Activated T-helper 2 cell treated with anti-CD3 and anti-CD28 coated beads, Interferon-gamma antibody, Interleukin-2, Interleukin-4, amounts not matched to agents 10 μg/mL and 5 μg/mL and 100 μg/mL, durations not matched to agents 14 hours and 24 hours and 36 hours (primary cell): ENCODE measurements around the gene SLC16A9. TPM values are rescaled to one million over a fixed set of nuclear protein-coding genes. Genes with fewer than 3 reads are reported as not detected.

Source experiments
- DNase-seq: peaks from one replicate; pipeline ENCODE4 v3.0.0; 2021; ENCODE audit warnings: low spot score
- H3K27ac Mint-ChIP-seq: one replicate; pipeline ENCODE4 v1.8.0; 2021; ENCODE audit warnings: mixed read lengths
- H3K27me3 Mint-ChIP-seq: one replicate; pipeline ENCODE4 v1.8.0; 2021; ENCODE audit warnings: low read depth, mixed read lengths
- H3K36me3 Mint-ChIP-seq: one replicate; pipeline ENCODE4 v1.8.0; 2021; ENCODE audit warnings: low read depth, mixed read lengths
- H3K4me1 Mint-ChIP-seq: one replicate; pipeline ENCODE4 v1.8.0; 2021; ENCODE audit warnings: low read depth, mixed read lengths
- H3K4me3 Mint-ChIP-seq: one replicate; pipeline ENCODE4 v1.8.0; 2021; ENCODE audit warnings: low read depth, mild to moderate bottlenecking, moderate library complexity, mixed read lengths
- H3K9me3 Mint-ChIP-seq: one replicate; pipeline ENCODE4 v1.8.0; 2021; ENCODE audit warnings: mixed read lengths
- intact Hi-C: fragments of 100-400 bp; cut with micrococcal nuclease; formaldehyde crosslinking; loops from one replicate; pipeline ENCODE4 v1.15.1; 2023
- total RNA-seq: library from RNA; stranded (reverse); gene quantifications from 2 replicates; pipeline ENCODE4 v1.2.3, GENCODE V29; 2022

Gene SLC16A9
- total RNA-seq, 1 donor from 2014 or later, result 1.9 TPM

DNA sequence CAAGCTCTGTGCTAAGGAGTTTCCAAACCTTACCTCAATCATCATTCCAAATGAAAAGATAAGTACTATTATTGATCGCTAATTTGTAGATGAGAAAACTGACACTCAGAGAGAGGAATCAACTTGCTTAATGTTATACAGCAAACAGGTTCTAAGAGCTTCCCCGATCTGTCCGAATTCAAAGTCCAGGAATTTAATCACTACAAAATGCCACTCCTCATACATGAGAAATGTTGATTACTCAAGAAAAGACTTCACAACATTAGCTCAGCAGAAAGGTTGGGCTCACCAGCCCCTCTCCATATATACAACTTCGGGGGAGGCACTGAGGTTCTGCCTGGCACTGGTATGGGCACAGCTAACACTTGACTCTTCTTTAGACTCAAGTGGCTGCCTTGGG lies 80.7 kb downstream of the SLC16A9 start:
- H3K4me3 Mint-ChIP-seq, result no peak overlapping the region
- no peaks in the 10 kb centered on the region for H3K9me3 Mint-ChIP-seq
- DNase-seq, result no peak
- H3K27ac Mint-ChIP-seq, result no peak overlapping the region
- intact Hi-C loops, result loop anchor here (5.0 to 10.0 kb wide), 2 partner anchors 278 to 816 kb away; partner anchors contain the start of gene CCDC6
- H3K36me3 Mint-ChIP-seq, result no peaks in the 10 kb centered on the region
- peaks cover 3% of the 10 kb centered on the region for H3K4me1 Mint-ChIP-seq
- H3K27me3 Mint-ChIP-seq, result peaks cover 32% of the 10 kb centered on the region

DNA sequence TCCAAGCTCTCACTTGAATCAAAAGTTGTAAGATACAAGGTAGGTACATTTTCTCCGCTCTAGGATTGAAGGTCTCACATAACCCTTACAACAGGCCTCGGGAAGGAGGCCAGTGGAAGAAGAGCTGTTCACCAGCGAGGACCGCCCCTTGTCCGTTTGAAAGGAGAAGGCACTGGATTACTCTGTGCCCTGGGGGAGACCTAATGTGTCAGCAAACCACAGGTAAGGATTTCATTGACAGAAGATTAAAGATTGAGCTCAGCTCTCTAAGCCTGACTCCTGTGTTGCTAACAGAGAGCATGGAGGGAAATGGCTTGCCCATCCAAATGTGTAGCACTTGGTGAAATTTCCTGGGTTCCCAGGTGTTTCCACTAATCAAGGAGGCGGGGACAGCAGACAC lies 81.2 kb downstream of the SLC16A9 start:
- no peak for DNase-seq
- no peak overlapping the region for H3K4me3 Mint-ChIP-seq
- intact Hi-C loops, result loop anchor here (5.0 to 10.0 kb wide), 2 partner anchors 279 to 816 kb away; partner anchors contain the start of gene CCDC6
- peaks cover 32% of the 10 kb centered on the region for H3K27me3 Mint-ChIP-seq
- H3K36me3 Mint-ChIP-seq, result no peaks in the 10 kb centered on the region
- no peak overlapping the region for H3K27ac Mint-ChIP-seq
- no peaks in the 10 kb centered on the region for H3K9me3 Mint-ChIP-seq
- peaks cover 3% of the 10 kb centered on the region for H3K4me1 Mint-ChIP-seq

DNA sequence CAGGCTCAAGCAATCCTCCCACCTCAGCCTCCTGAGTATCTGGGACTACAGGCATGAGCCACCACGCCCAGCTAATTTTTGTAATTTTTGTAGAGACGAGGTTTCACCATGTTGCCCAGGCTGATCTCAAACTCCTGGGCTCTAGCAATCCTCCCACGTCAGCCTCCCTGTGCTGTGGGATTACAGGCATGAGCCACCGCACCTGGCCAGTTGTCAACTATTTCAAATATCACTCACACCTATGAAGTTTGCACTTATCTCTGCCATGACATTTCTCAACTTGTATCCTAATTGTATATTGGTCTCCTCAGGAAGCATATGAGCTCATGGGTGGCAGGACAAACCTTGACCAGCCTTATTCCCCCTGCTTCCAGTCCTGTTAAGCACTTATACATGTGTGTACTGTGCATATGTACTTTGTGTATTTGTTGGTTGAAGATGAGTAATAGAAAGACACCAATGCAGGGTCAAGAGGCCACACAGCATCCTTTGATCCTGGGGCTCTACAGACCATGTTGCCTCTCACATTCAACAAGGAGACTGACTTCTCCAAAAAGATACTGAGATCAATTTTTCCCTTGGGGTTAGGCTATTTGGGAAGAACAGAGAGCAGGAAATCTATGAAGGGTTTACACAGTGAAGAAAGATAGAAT lies 82.2 kb downstream of the SLC16A9 start:
- Mint-ChIP-seq H3K27me3 (peaks cover 25% of the 10 kb centered on the region), H3K4me3 (no peak overlapping the region), H3K27ac (no peak overlapping the region), H3K9me3 (no peaks in the 10 kb centered on the region), H3K4me1 (peaks cover 3% of the 10 kb centered on the region), H3K36me3 (no peaks in the 10 kb centered on the region)
- no peak for DNase-seq
- intact Hi-C loops, result loop anchor here (2.0 to 10.0 kb wide), 3 partner anchors 280 to 817 kb away; partner anchors contain the start of gene CCDC6

DNA sequence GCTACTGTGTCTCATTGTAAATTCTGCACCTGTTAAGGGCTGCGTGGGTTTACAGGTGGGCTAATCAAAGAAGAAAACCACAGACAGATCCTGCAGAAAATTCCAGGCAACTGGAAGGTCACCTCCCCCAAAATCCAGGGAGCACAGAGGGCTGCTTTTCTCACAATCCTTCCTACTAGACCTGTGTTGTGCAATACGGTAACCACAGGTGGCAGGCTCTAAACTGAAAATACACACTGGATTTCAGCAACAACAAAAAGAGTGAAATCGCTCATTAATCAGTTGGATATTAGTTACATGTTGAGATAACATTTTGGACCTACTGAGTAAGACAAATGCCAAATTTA lies 83.2 kb downstream of the SLC16A9 start:
- Mint-ChIP-seq H3K27ac (no peak overlapping the region), H3K4me3 (no peak overlapping the region), H3K4me1 (peaks cover 3% of the 10 kb centered on the region), H3K27me3 (peaks cover 19% of the 10 kb centered on the region), H3K36me3 (no peaks in the 10 kb centered on the region), H3K9me3 (no peaks in the 10 kb centered on the region)
- intact Hi-C loops, result loop anchor here (1.0 to 10.0 kb wide), 5 partner anchors 183 to 818 kb away; partner anchors contain the start of gene CCDC6
- no peak for DNase-seq

DNA sequence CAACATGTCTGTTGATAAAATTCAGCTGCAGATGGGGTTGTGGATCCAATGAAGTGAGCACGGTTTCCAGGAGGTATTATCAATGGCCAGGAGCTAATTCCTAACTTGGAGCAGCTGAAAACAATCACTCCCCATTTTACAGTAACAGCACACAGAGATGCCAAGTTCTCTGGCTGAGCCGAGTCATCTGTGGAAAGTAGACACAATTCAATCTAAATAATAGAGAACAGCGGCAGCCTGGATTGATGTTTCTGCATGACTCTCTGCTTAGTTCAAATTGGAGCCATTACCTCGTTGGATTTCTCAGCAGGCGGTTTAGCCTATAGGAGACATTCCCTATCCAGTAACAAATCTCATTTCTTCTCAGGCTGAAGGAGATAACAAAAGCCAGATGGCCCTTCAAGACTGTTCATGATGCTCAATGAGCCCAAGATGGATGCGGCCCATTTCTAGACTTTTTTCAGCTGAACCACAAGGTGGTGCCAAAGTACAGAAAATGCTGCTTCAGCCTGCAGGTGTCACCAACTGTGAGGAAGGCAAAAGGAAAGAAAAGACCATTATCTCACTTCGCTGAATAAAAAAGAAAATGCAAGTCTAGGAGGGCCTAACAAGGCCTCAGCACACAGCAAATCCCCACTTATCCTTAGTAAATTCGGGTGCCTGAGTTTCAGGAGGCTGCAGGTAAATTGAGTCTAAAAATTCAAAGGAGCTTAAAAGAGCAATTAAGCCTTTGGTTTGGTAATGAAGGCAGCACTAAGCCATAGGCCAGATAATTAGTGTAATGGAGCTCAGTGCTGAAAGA lies 83.7 kb downstream of the SLC16A9 start:
- no peaks in the 10 kb centered on the region for H3K36me3 Mint-ChIP-seq
- H3K27ac Mint-ChIP-seq, result no peak overlapping the region
- peaks cover 3% of the 10 kb centered on the region for H3K4me1 Mint-ChIP-seq
- intact Hi-C loops, result loop anchor here (1.0 to 10.0 kb wide), 5 partner anchors 183 to 819 kb away; partner anchors contain the start of gene CCDC6
- H3K27me3 Mint-ChIP-seq, result peaks cover 16% of the 10 kb centered on the region
- peak; percentile 31 for DNase-seq
- H3K9me3 Mint-ChIP-seq, result no peaks in the 10 kb centered on the region
- H3K4me3 Mint-ChIP-seq, result no peak overlapping the region

DNA sequence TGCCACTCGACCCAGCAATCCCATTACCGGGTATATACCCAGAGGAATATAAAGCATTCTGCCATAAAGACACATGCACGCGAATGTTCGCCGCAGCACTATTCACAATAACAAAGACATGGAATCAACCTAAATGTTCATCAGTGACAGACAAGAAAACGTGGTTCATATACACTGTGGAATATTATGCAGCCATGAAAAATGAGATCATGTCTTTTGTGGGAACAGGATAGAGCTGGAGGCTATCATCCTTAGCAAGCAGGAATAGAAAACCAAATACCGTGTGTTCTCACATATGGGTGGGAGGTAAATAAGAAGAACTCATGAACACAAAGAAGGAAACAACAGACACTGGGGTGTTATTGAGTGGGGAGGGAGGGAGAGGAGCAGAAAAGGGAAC lies 84.7 kb downstream of the SLC16A9 start:
- no peaks in the 10 kb centered on the region for H3K36me3 Mint-ChIP-seq
- intact Hi-C loops, result loop anchor here (5.0 to 10.0 kb wide), 3 partner anchors 282 to 820 kb away; partner anchors contain the start of gene CCDC6
- peaks cover 3% of the 10 kb centered on the region for H3K4me1 Mint-ChIP-seq
- peaks cover 19% of the 10 kb centered on the region for H3K27me3 Mint-ChIP-seq
- H3K9me3 Mint-ChIP-seq, result no peaks in the 10 kb centered on the region
- no peak overlapping the region for H3K27ac Mint-ChIP-seq
- H3K4me3 Mint-ChIP-seq, result no peak overlapping the region
- DNase-seq, result no peak

DNA sequence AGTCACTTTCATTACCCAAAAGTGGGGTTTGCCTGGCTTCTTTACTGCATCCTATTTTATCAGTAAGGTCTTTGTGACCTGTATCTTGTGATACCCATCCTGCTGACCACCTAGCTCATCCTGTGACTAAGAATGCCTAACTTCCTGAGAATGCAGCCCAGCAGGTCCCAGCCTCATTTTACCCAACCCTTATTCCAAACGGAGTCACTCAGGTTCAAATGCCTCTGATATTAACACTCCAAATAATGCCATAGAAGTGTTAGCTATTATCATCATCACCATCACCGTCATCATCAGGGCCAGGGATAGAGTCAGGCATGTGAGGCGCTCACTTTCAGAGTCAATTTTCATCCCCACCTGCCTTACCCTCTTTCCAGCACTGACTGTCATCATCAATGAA lies 85.5 kb downstream of the SLC16A9 start:
- no peaks in the 10 kb centered on the region for H3K36me3 Mint-ChIP-seq
- no peak overlapping the region for H3K4me3 Mint-ChIP-seq
- intact Hi-C loops, result loop anchor here (5.0 to 10.0 kb wide), 2 partner anchors 382 to 821 kb away; no protein-coding TSS in a partner anchor
- H3K27ac Mint-ChIP-seq, result no peak overlapping the region
- DNase-seq, result no peak
- peaks cover 13% of the 10 kb centered on the region for H3K27me3 Mint-ChIP-seq
- H3K9me3 Mint-ChIP-seq, result no peaks in the 10 kb centered on the region
- peaks cover 3% of the 10 kb centered on the region for H3K4me1 Mint-ChIP-seq

DNA sequence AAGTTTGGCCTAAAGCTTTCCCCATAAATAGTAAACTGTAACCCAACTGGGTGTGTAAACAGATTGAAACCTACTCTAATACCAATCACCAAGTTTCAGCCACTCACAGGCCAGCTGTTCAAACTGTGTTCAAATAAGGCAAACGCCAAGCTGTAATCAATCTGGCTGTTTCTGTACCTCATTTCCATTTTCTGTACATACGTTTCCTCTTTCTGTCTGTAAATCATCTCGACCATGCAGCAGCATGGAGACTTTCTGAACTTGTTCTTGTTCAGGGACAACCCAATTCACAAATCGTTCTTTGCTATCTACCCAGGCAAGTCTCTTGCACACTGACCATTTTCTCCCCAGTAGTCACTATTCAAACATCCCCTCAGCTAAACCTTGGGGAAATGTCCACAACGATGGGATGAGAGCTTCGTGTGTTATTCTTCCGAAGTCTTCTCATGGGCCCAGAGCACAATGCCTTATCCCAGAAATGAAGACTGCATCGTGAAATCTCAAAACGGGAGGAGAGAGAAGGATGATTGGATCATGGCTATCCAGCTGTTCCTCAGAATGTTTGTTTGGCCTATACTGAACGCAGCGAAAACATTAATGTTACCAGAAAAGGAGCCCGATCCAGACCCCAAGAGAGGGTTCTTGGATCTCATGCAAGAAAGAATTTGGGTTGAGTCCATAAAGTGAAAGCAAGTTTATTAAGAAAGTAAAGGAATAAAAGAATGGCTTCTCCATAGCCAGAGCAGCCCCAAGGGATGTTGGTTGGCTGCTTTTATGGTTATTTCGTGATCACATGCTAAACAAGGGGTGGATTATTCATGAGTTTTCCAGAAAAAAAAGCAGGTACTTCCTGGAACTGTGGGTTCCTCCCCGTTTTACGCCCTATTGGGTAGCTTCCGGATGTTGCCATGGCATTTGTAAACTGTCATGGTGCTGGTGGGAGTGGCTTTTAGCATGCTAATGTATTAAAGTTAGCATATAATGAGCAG lies 86.2 kb downstream of the SLC16A9 start:
- Mint-ChIP-seq H3K4me1 (peaks cover 3% of the 10 kb centered on the region), H3K9me3 (no peaks in the 10 kb centered on the region), H3K27ac (no peak overlapping the region), H3K4me3 (no peak overlapping the region), H3K36me3 (no peaks in the 10 kb centered on the region), H3K27me3 (peaks cover 10% of the 10 kb centered on the region)
- no peak for DNase-seq
- intact Hi-C loops, result loop anchor here (5.0 to 10.0 kb wide), 2 partner anchors 381 to 821 kb away; no protein-coding TSS in a partner anchor

DNA sequence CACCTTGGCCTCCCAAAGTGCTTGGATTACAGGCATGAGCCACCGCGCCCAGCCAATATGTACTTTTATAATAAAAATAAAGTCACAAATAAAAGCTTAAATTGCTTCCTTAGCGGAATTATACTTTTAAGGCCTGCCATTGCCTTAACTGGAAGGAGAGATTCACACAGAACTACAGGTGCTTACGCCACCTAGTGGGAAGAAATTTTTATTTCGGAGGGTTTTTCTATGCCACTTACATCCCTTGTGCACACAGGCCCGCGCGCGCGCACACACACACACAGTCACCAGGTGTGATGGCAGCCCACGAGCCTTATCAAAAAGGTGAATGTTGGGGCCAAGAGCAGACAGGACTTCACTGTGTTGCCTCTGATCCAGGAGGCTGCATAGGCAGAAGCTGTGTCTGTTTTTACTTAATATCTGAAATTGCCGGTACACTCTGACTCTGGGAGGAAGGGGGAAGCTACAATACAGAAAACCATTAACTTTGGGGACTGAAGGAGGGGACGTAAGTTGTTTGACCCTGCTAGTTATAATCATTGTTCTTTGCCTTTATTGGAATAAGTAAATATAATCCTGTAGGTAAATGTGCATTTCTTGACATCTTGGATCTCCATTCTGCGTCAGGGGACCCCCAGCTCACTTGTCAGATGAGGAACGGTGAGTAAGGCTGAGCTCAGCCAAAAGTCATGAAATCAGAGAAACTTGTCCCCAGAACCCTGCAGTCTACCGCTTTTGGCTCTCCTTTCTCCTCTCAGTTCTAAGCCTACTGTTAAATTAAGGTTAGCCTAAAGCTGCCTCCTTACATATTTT lies 87.1 kb downstream of the SLC16A9 start:
- Mint-ChIP-seq H3K9me3 (no peaks in the 10 kb centered on the region), H3K27me3 (peaks cover 10% of the 10 kb centered on the region), H3K4me3 (no peak overlapping the region), H3K27ac (no peak overlapping the region), H3K4me1 (peaks cover 3% of the 10 kb centered on the region), H3K36me3 (no peaks in the 10 kb centered on the region)
- peak; percentile 13 for DNase-seq
- intact Hi-C loops, result loop anchor here (1.0 to 10.0 kb wide), 3 partner anchors 380 to 822 kb away; no protein-coding TSS in a partner anchor

DNA sequence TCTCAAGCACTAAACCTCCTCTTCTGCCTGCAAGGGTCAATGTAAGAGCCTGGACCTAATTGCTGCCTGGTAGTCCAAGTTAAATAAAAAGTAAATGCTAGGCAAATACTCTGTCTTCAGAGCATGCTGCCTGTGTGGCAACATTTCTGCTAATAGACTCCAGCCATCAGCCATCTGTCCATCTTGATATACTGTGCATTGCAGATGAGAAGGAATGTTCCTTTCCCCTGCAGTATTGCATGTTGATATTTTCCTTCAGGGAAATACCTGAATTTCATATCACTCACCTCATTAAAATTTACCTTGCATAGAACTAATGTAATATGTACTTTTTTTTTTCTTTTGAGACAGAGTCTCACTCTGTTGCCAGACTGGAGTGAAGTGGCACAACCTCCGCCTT lies 87.9 kb downstream of the SLC16A9 start:
- H3K36me3 Mint-ChIP-seq, result no peaks in the 10 kb centered on the region
- H3K27me3 Mint-ChIP-seq, result peaks cover 12% of the 10 kb centered on the region
- H3K4me3 Mint-ChIP-seq, result no peak overlapping the region
- DNase-seq, result no peak
- no peak overlapping the region for H3K27ac Mint-ChIP-seq
- intact Hi-C loops, result loop anchor here (1.0 to 10.0 kb wide), 3 partner anchors 379 to 823 kb away; no protein-coding TSS in a partner anchor
- H3K4me1 Mint-ChIP-seq, result peaks cover 3% of the 10 kb centered on the region
- no peaks in the 10 kb centered on the region for H3K9me3 Mint-ChIP-seq

DNA sequence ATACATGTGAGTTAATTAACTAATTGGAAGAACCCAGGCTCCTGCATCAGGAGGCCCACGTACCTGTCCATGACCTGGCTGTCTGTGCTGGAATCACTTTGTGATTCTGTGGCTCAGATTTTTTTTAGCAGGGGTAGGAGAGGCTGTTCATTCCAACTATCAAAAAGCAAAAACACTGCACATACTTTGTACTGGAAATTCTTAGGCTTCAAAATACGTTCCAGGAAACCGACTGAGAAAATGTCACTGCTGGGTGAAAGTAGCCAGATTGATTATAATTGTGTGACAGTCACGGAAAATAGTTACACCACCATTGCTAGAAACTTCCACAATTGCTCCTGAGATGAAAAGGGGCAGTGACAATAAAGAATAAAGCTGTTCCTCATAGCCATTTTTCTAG lies 91.0 kb downstream of the SLC16A9 start:
- Mint-ChIP-seq H3K27me3 (peaks cover 12% of the 10 kb centered on the region), H3K4me1 (no peaks in the 10 kb centered on the region), H3K9me3 (no peaks in the 10 kb centered on the region), H3K27ac (no peak overlapping the region), H3K36me3 (no peaks in the 10 kb centered on the region), H3K4me3 (no peak overlapping the region)
- DNase-seq, result no peak
- intact Hi-C loops, result no loop called here
